Fibroblast of villous mesenchyme (primary cell): Measurements from ENCODE around the gene FMNL1. TPM values are rescaled to one million over a fixed set of nuclear protein-coding genes. Genes with fewer than 3 reads are reported as not detected.

ENCODE experiments used
- DNase-seq: peaks from one replicate; pipeline ENCODE4 v3.0.0-alpha.2; 2010; ENCODE audit warnings: low read depth
- H3K4me3 ChIP-seq: 2 replicates; pipeline ENCODE4 v1.5.1; 2011; ENCODE audit warnings: low read depth, mild to moderate bottlenecking, low read length
- total RNA-seq: library from RNA; depleted of rRNA; stranded (reverse); fragments of >200 nt; gene quantifications from 2 replicates; pipeline ENCODE4 v1.2.3, GENCODE V29; 2012
- TF ChIP-seq, protein P1 (sequence below): IDR thresholded peaks from 2 replicates; pipeline ENCODE4 v1.5.1; 2012; ENCODE audit warnings: low read depth, mild to moderate bottlenecking, low read length; ENCODE audit not compliant: insufficient read depth

The FMNL1 gene
- total RNA-seq, 1 donor = 5.2 TPM

DNA sequence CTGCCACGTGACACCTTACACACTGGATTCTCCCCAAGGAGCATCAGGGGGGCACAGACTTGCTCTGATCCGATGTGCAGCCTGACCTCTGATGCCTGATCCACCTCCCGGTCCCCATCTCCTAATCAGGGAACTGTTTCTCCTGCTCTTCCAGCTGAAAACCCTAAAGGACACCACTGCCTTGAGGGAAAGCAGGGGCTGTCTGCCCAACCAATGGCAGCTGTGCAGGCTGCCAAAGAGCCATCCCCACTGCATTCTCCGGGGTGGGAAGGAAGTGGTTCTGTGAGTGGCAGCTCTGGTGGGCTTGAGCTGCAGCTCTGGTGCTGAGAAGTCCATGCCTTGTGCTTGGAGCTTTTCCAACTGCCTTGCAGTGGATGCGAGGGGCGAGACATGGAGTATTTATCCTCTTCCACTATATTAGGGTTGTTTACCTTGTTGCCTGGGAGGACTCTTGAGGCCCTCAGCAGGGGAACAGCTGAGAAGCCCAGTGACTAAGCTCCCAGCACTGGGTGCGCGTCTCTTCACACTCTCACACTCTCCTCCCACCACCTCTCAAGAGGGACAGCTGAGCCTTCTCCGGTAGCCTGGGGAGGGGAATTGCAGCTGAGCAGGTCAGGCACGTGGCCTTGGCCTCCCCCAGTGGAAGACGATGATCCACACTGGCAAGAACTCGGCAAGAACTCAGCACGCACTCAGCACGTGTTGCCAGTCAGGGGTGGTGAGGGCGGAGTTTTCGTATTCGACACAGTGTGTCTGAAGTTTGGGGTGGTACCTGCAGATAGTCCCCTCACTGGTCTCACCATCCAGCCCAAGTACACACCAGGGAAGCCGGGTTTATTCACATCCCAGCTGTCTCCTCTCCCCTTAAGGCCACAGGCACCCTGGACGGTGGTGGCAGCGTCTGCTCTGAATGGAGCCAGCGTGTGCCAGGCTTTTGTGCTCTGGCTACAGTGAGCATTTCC lies 61.3 kb downstream of the FMNL1 start:
- peak; percentile 86 for DNase-seq
- TF ChIP-seq, protein P1, sequence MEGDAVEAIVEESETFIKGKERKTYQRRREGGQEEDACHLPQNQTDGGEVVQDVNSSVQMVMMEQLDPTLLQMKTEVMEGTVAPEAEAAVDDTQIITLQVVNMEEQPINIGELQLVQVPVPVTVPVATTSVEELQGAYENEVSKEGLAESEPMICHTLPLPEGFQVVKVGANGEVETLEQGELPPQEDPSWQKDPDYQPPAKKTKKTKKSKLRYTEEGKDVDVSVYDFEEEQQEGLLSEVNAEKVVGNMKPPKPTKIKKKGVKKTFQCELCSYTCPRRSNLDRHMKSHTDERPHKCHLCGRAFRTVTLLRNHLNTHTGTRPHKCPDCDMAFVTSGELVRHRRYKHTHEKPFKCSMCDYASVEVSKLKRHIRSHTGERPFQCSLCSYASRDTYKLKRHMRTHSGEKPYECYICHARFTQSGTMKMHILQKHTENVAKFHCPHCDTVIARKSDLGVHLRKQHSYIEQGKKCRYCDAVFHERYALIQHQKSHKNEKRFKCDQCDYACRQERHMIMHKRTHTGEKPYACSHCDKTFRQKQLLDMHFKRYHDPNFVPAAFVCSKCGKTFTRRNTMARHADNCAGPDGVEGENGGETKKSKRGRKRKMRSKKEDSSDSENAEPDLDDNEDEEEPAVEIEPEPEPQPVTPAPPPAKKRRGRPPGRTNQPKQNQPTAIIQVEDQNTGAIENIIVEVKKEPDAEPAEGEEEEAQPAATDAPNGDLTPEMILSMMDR = no peak
- no peak overlapping the region for H3K4me3 ChIP-seq

GRCh38 chr17:45283711-45284110 lies 62.0 kb downstream of the FMNL1 start:
- no peak overlapping the region for H3K4me3 ChIP-seq
- DNase-seq = no peak
- TF ChIP-seq, protein P1 = no peak

GRCh38 chr17:45284176-45285140 lies 62.8 kb downstream of the FMNL1 start:
- TF ChIP-seq, protein P1 = peak; percentile 32
- DNase-seq = no peak

DNA sequence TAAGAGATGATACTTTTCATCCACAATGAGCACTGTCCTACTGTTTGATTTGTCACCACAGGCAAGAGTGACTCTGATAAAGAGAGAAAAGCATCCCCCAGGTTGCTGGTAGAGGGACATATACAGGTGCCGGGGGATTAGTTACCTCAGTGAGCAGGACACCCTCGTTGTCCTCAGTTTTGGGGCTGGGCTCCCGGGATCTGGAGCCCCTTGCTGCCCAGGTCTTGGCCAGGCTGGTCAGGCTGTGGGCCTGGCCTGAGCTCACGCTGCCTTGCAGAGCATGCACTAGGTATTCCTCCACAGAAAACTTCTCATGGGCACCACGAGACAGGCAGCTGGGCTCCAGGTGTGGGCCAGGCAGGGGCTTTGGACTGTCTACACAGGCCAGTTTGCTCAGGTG lies 64.6 kb downstream of the FMNL1 start:
- no peak for DNase-seq
- no peak overlapping the region for H3K4me3 ChIP-seq
- TF ChIP-seq, protein P1 = no peak

More at GRCh38 chr17:45284176-45285140, 62.8 kb downstream of the FMNL1 start:
- H3K4me3 ChIP-seq = no peak overlapping the region

DNA sequence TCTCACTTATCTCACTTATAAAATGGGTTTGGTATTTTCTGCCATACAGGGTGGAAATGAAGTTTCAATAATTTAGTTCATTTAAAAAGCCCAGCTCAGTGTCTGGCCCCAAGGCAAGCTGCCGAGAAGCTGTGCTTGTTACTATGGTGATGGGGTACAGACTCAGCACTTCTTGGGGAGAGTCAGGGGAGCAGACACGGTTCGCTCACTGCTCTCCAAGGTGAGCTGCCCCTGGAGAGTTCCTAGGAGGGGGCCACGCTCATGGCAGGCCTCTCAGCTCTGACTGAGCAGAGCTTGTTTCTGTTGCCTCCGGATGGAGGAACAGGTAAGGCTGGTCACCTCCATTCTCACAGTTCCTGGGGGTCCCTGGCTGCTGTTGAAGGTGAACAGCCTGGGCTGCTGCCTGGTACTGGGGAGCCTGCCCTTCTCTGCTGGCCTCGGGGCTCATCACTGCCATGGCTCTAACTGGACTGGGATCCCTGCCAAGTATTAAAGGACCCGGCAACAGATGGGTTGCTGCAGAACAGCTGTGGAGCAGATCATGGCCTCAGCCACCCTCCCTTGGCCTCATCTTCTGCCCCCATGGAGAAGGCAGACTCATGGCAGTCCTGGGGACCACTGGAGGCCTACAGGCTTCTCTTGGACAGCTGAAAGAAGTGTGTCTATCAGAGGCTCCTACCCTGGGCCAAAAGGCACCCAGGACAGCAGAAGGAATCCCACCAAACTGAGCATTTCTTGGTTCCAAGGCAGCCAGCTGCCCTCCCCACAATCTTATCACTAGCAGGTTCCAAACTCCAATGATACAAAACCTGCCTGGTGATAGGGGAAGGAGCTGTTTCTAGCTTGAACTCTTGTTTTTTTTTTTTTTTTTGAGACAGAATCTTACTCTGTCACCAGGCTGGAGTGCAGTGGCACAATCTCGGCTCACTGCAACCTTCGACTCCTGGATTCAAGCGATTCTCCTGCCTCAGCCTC lies 66.1 kb downstream of the FMNL1 start:
- DNase-seq = no peak
- TF ChIP-seq, protein P1 = no peak
- H3K4me3 ChIP-seq = no peak overlapping the region

DNA sequence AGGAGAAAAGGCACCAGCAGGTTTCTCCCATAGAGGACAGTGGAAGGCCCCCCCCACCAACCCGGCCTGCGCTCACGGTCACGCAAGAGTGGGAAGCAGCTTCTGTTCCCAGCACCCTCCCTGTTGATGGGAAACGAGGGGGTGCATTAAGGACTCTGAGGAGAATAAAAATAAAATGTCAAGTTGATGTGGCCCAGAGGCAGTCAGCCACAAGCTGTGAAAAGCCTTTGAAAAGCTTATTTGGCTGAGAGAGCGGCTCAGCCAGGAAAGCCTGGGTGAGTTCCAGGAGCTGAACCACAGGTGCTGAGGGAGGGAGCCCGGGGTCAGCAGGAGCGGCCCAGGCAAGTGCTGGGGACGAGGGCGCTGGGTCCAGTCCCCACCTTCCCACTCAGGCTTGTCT lies 67.1 kb downstream of the FMNL1 start:
- TF ChIP-seq, protein P1 = no peak
- no peak overlapping the region for H3K4me3 ChIP-seq
- DNase-seq = no peak
